GM21528 (cell line): ENCODE results near the gene ZNF878.
"Not testable (repeated sequence)": the region's sequence is repeated elsewhere in the genome, so short reads cannot be mapped to it uniquely, and the experiment has no call there.

ENCODE experiments used
- ATAC-seq: cut with Tn5 transposase; IDR thresholded peaks from one replicate; pipeline ENCODE4 v1.9.1; 2021; ENCODE audit warnings: mild to moderate bottlenecking, moderate library complexity; ENCODE audit not compliant: unreplicated experiment, low FRiP score

ZNF878 gene

DNA sequence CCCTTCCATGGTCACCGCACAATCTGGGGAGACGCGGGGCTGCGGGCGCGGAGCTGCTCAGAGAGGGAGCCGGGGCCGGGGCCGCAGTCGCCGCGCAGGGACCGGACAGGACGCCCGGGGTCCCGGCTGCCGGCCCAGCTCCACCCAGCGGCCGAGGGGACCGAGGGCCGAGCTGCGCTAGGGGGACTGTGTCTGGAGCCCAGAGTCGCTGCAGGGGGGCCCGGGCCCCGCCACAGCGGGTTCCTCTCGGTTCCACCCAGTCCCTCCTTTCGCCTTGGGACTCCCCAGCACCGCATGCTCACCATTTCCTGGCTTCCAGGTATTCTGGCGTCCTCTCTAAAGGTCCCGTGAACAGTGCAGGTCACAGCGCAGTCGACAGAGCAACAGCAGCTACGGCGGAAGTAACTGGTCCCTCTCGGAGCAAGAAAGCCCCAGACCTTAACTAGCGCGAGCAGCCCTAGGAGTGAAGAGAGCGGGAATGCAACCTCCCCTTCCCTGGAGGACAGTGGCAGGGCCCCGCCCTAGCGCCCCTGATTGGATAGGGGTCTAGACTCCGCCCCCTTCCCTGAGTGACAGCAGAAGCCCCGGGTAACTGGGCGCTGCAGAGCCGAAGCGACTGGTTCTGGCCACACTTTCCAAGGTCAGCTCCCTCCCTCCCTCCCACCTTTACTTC, at the start of gene ZNF878:
Gene ZNF878, minus strand, starts transcription at position 465 of the 673 bp plus-strand sequence. Its CDS starts 160 bp downstream, at position 305.
- ATAC-seq, result peak; percentile 77

DNA sequence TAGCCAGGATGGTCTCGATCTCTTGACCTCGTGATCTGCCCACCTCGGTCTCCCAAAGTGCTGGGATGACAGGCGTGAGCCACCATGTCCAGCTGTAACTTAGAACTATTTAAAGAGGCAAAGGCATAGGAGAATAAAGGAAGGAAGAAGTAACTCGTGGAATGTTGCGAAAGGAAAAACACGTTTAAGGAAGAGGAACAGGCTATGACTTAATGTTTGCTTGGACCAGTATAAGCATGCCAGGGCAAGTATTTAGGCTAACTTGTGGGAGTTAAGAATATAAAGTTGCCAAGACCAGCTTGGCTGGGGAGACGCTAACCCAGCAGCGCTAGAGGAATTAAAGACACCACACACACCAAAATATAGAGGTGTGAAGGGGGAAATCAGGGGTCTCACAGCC, 45.3 kb upstream of the ZNF878 start:
- no peak for ATAC-seq

DNA sequence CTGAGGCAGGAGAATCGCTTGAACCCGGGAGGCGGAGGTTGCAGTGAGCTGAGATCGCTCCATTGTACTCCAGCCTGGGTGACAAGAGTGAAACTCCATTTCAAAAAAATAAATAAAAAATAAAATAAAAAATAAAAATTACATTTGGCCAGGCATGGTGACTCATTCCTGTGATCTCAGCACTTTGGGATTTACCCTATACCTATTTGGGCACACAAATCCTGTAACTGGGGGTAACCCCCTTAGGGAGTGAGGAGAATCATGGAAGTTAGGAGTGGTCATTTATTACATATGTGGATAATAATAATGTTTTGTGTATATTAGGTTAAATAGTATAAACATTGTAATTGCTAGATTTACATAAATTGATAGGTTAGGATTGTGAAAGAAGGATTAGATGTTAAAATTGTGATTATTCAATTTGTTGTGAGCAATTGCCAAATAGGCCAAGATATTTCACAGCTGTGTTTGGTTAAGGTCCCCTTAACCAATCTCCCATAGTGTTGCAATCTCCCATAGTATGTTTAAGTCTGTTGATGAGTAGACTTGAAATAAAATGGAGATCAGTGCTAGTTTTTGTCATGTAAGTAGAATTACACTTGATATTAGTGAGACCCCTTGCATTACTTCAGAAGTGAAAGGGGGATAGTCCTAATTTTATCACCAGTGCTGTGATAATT, 42.5 kb upstream of the ZNF878 start:
- no peak for ATAC-seq

DNA sequence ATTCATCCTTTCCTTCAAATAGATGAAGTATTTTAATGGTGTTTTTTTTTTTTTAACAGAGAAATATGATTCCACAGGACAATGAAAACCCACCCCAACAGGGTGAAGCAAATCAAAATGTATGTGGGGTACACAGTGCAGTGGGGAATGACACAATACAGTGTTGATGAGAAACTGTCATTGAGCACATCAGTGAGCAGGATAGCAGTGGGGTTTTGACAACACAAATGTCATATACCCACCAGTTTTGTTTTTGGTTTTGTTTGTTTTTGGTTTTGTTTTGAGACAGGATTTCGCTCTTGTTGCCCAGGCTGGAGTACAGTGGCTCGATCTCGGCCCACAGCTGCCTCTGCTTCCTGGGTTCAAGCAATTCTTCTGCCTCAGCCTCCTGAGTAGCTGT, 41.0 kb upstream of the ZNF878 start:
- ATAC-seq, result no peak

- no peak for ATAC-seq
These were observed 40.2 kb upstream of the ZNF878 start for GRCh38 chr19:12092956-12093355.

GRCh38 chr19:12092065-12092867, 39.5 kb upstream of the ZNF878 start:
- ATAC-seq, result no peak

GRCh38 chr19:12090807-12091206, 38.0 kb upstream of the ZNF878 start:
- no peak for ATAC-seq

DNA sequence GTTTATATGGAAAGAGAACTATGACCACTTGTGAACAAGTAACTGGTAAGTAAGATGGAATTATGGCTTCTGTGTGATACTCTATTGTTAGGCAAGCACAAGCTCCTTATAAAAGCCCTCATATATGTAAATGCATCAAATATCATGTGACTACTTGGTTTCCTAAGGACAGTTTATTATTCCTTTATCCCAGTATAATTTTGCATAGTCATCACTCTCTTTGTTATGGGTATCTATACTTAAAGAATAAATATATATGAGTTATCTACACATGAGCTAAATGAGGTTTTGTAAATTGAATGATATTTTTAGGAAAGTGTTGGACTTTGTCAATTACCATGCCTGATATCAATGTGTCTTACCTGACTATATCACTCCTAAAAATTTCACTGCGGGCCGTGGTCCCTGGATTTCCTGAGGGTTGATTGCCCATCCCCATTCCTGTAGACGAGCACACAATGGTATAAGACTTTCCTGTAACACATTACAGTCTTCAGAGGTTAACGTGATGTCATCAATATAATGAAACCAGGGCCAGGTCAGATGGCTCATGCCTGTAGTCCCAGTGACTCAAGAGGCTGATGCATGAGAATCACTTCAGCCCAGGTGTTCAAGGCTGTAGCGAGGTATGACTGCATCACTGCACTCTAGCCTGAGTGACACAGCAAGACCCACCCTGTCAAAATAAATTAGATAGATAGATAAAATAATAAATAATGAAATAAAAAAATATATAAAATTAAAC, 32.5 kb upstream of the ZNF878 start:
- ATAC-seq, result no peak

GRCh38 chr19:12083336-12083735, 30.6 kb upstream of the ZNF878 start:
- ATAC-seq, result not testable (repeated sequence)

GRCh38 chr19:12077375-12077774, 24.6 kb upstream of the ZNF878 start:
- no peak for ATAC-seq

DNA sequence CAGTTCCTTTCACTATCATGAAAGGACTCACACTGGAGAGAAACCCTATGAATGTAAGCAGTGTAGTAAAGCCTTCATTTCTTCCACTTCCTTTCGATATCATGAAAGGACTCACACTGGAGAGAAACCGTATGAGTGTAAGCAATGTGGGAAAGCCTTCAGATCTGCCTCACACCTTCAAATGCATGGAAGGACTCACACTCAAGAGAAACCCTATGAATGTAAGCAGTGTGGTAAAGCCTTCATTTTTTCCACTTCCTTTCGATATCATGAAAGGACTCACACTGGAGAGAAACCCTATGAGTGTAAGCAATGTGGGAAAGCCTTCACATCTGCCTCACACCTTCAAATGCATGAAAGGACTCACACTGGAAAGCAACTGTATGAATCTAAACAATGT, 23.6 kb upstream of the ZNF878 start:
- not testable (repeated sequence) for ATAC-seq

DNA sequence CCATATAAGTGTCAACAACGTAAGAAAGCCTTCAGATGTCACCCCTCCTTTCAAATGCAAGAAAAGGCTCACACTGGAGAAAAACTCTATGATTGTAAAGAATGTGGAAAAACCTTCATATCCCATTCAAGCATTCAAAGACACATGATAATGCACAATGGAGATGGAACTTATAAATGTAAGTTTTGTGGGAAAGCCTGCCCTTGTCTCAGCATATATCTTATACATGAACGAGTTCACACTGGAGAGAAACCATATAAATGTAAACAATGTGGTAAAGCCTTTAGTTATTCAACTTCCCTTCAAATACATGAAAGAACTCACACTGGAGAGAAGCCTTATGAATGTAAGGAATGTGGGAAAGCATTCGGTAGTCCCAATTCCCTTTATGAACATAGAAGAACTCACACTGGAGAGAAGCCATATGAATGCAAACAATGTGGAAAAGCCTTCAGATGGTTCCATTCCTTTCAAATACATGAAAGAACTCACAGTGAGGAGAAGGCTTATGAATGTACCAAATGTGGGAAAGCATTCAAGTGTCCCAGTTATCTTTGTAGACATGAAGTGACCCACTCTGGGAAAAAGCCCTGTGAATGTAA, 22.9 kb upstream of the ZNF878 start:
- no peak for ATAC-seq

DNA sequence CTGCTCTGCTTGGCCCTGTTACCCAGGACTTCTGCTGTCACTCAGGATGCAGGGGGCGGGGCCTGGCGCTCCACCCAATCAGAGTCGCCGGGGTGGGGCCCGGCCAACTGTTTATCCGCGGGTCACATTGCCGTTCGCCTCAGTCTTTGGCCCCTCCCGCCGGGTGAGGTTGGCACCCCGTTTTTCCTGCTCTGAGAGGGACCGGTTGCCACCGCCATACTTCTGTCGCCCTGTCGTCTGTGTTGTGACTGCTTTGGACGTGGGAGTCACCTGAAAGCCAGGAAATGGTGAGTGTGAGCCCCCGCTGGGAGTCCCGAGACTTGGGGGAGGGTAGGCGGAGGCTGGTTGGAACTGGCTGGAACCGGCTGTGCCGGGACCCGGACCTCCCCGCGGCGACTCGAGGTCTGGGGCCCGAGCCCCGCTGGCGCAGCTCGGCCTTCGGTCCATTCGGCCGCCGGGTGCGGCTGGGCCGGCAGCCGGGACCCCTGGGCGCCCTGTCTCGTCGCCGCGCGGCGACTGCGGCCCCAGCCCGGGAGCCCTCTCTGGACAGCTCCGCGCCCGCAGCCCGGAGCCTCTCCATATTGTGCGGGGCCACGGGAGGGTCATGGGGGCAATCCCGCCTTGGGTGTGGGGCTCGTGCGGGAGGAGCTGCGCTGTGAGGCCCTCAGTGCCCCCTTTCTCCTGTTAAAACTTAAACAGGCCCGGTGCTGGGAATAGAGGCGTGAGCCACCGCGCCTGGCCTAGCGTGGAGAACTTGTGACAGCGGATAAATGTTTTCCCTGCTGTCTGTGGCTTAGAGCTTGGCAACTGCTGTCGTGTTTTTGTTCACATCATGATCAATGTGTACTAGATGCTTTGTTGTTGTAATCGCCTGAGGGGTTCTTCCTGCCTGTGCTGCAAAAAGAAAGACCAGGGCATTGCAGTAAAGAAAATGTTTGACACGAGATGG, 12.1 kb upstream of the ZNF878 start, which contains the start of gene ZNF844:
Gene ZNF844, plus strand, starts transcription at position 142 of the 949 bp plus-strand sequence. Its CDS starts 143 bp downstream, at position 285.
- ATAC-seq, result peak; percentile 81

GRCh38 chr19:12055784-12056183, 3.0 kb upstream of the ZNF878 start:
- ATAC-seq, result no peak

GRCh38 chr19:12052091-12052496, 667 bp downstream of the ZNF878 start:
- no peak for ATAC-seq

DNA sequence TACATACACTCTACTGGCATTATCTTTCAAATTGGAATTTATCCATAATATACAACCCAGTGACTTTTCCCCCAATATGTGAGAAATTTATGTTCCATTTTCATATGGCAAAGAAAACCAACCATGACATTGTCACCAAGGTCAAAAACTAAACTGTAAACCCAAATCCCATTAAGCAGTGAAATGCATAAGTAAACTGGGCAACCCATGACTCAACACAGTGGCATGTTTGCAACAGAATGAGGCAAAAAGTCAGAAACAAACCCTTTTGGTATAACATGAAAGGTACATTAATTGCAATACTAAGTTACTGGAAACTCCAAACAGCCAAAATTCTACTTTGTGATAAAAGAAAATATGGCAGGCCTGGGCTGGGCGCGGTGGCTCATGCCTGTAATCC, 4.9 kb downstream of the ZNF878 start:
- ATAC-seq, result no peak

DNA sequence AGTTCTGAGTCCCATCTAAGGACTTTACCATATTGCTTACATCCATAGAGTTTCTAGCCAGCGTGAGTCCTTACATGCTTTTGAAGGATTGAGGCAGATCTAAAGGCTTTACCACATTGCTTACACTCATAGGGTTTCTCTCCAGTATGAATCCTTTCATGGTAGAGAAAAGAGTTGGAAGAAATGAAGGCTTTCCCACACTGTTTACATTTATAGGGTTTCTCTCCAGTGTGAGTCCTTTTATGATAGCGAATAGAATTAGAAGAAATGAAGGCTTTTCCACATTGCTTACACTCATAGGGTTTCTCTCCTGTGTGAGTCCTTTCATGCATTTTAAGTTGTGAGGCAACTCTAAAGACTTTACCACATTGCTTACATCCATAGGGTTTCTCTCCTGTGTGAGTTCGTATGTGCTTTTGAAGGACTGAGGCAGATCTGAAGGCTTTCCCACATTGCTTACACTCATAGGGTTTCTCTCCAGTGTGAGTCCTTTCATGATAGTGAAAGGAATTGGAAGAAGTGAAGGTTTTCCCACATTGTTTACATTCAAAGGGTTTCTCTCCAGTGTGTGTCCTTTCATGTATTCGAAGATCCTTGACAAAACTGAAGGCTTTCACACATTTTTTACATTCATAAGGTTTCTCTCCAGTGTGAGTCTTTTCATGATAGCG, 8.9 kb downstream of the ZNF878 start:
- ATAC-seq, result no peak

GRCh38 chr19:12042893-12043292, 9.9 kb downstream of the ZNF878 start:
- ATAC-seq, result no peak
